ENCODE data around the gene RPP14.

Gene RPP14

GRCh38 chr3:58291671-58292338 lies 14.2 kb upstream of the RPP14 start:
- no peak for DNase-seq (ENCODE audit: low spot score)

- no peak for DNase-seq (ENCODE audit: low spot score)
Observed at GRCh38 chr3:58292866-58293265, 13.2 kb upstream of the RPP14 start.

GRCh38 chr3:58293516-58293915 lies 12.5 kb upstream of the RPP14 start:
- DNase-seq (ENCODE audit: low spot score) = no peak

- DNase-seq (ENCODE audit: low spot score) = no peak
Observed at GRCh38 chr3:58296269-58296668, 9.8 kb upstream of the RPP14 start.

- no peak for DNase-seq (ENCODE audit: low spot score)
Observed at GRCh38 chr3:58296843-58297242, 9.2 kb upstream of the RPP14 start.

GRCh38 chr3:58298190-58298589 lies 7.9 kb upstream of the RPP14 start:
- DNase-seq (ENCODE audit: low spot score) = no peak

GRCh38 chr3:58299075-58299474 lies 7.0 kb upstream of the RPP14 start:
- no peak for DNase-seq (ENCODE audit: low spot score)

- peak; percentile 23 for DNase-seq (ENCODE audit: low spot score)
Observed at GRCh38 chr3:58299839-58300516, 6.1 kb upstream of the RPP14 start.

GRCh38 chr3:58307639-58308215 lies 1.7 kb downstream of the RPP14 start:
- peak; percentile 44 for DNase-seq (ENCODE audit: low spot score)

- no peak for DNase-seq (ENCODE audit: low spot score)
Observed at GRCh38 chr3:58308728-58309127, 2.7 kb downstream of the RPP14 start.

- DNase-seq (ENCODE audit: low spot score) = no peak
Observed at GRCh38 chr3:58317811-58318210, 11.8 kb downstream of the RPP14 start.

GRCh38 chr3:58321791-58322190 lies 15.7 kb downstream of the RPP14 start:
- DNase-seq (ENCODE audit: low spot score) = no peak

- no peak for DNase-seq (ENCODE audit: low spot score)
Observed at GRCh38 chr3:58322793-58323192, 16.7 kb downstream of the RPP14 start.

- DNase-seq (ENCODE audit: low spot score) = no peak
Observed at GRCh38 chr3:58323529-58324390, 17.7 kb downstream of the RPP14 start.

GRCh38 chr3:58324391-58325390 lies 18.6 kb downstream of the RPP14 start:
- no peak for DNase-seq (ENCODE audit: low spot score)

GRCh38 chr3:58325525-58325992 lies 19.5 kb downstream of the RPP14 start:
- no peak for DNase-seq (ENCODE audit: low spot score)

- DNase-seq (ENCODE audit: low spot score) = no peak
Observed at GRCh38 chr3:58326267-58326900, 20.3 kb downstream of the RPP14 start.

GRCh38 chr3:58329150-58329921 lies 23.3 kb downstream of the RPP14 start:
- no peak for DNase-seq (ENCODE audit: low spot score)

GRCh38 chr3:58329922-58330413 lies 23.9 kb downstream of the RPP14 start:
- no peak for DNase-seq (ENCODE audit: low spot score)
